Natural killer cell (primary cell): ENCODE results near the gene SLC25A33. TPM values are rescaled to one million over a fixed set of nuclear protein-coding genes. Genes with fewer than 3 reads are reported as not detected.

Experiments used
- ATAC-seq, 3 donors: fragments of 150-1000 bp in 2 of 3; fragments of 200-7000 bp in 1 of 3; cut with Tn5 transposase; 1 replicate in 1 of 3; 2 replicates in 2 of 3; pipeline ENCODE4 v1.10.0; 2021; ENCODE audit warnings: mild to moderate bottlenecking in 2 of 3, moderate library complexity in 2 of 3
- DNase-seq, 2 donors: peaks; one replicate each; pipeline versions ENCODE4 v3.0.0 to v3.0.0-alpha.2; 2013 to 2021; ENCODE audit warnings: mixed read lengths in 1 of 2
- H3K27ac ChIP-seq: one replicate; pipeline ENCODE4 v1.5.1; 2013; ENCODE audit warnings: mild to moderate bottlenecking, low read length
- H3K27me3 ChIP-seq: one replicate; pipeline ENCODE4 v1.6.1; 2013; ENCODE audit warnings: low read length; ENCODE audit not compliant: control insufficient read depth, insufficient read depth
- H3K36me3 ChIP-seq: one replicate; pipeline ENCODE4 v1.6.1; 2013; ENCODE audit warnings: low read length; ENCODE audit not compliant: control insufficient read depth, insufficient read depth
- H3K4me1 ChIP-seq: one replicate; pipeline ENCODE4 v1.6.1; 2013; ENCODE audit warnings: low read length; ENCODE audit not compliant: control insufficient read depth, insufficient read depth
- H3K4me3 ChIP-seq: one replicate; pipeline ENCODE4 v1.5.1; 2013; ENCODE audit warnings: low read length
- H3K9me3 ChIP-seq: one replicate; pipeline ENCODE4 v1.6.1; 2013; ENCODE audit warnings: low read length; ENCODE audit not compliant: control insufficient read depth, insufficient read depth
- H3K27ac Mint-ChIP-seq, 2 donors: one replicate each; pipeline ENCODE4 v1.8.0; 2022; ENCODE audit warnings: mild to moderate bottlenecking in 2 of 2, mixed read lengths in 2 of 2, moderate library complexity in 1 of 2
- H3K27me3 Mint-ChIP-seq, 2 donors: one replicate each; pipeline ENCODE4 v1.8.0; 2022; ENCODE audit warnings: low read depth in 2 of 2, mixed read lengths in 2 of 2
- H3K36me3 Mint-ChIP-seq: one replicate; pipeline ENCODE4 v1.8.0; 2022; ENCODE audit warnings: mixed read lengths
- H3K4me1 Mint-ChIP-seq, 2 donors: one replicate each; pipeline ENCODE4 v1.8.0; 2022; ENCODE audit warnings: mixed read lengths in 2 of 2
- H3K4me3 Mint-ChIP-seq: one replicate; pipeline ENCODE4 v1.8.0; 2022; ENCODE audit warnings: mild to moderate bottlenecking, moderate library complexity, mixed read lengths
- H3K9me3 Mint-ChIP-seq, 2 donors: one replicate each; pipeline ENCODE4 v1.8.0; 2022; ENCODE audit warnings: mixed read lengths in 2 of 2
- WGBS: methylation state at CpG from one replicate; pipeline ENCODE4 v1.1.7; 2013; ENCODE audit warnings: missing lambda C conversion rate; ENCODE audit not compliant: insufficient coverage; 5-methylcytosine and 5-hydroxymethylcytosine counted together
- intact Hi-C: fragments of 100-400 bp; cut with micrococcal nuclease; formaldehyde crosslinking; loops from one replicate; pipeline ENCODE4 v1.14.2; 2022
- total RNA-seq, 4 donors: library from RNA; stranded (reverse); fragments of 120-200 nt in 1 of 4; gene quantifications; one replicate each; pipeline versions ENCODE4 v1.2.3 to v1.2.4, GENCODE V29; 2013 to 2022
- TF ChIP-seq, protein P1 (sequence below): fragments of 200-600 bp; IDR thresholded peaks from one replicate; pipeline ENCODE4 v1.8.0; 2022; ENCODE audit warnings: antibody characterized with exemption

SLC25A33 gene
- total RNA-seq, 3 donors from 2014 or later (not counting 1 experiment from before 2014, with no cell fraction given), result 7.0 to 9.0 (median 7.6) TPM

DNA sequence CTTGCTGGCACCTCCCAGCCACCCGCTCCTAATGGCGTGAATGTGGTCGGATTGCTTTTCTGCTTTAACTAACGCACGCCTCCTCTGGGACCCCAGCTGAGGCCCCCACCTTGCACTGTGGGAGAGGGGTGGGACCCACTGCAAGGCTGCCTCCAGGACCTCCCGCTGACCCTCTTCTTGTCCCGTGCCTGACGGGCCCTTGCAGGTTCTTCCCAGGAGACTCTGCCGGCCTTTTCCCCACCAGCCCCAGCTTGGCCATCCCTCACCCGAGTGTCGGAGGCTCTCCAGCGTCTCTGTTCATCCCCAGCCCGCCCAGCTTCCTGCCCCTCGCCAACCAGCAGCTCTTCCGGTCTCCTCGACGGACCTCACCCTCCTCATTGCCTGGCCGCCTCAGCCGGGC is 68.1 kb downstream of the SLC25A33 start:
- intact Hi-C loops, result no loop called here
- Mint-ChIP-seq H3K9me3 (no peaks in the 10 kb centered on the region), H3K36me3 (no peaks in the 10 kb centered on the region)

DNA sequence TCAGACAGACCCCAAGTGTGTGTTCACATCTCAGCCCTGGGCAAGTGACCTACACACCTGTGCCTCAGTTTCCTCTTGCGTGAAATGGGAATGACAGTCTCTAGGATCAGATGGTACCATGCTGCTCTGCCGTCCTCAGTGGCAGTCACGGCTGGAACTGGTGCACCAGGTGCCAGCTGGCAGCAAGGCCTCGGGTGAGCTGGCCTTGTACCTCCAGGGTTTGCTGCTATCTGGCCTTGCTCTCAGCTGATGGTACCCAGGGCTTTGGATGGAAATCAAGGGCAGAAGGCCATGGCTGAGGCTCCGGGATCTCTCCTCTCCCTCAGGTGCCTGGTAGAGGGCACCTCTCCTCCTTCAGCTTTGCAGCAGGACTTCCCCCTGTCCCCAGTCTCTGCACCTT is 70.7 kb downstream of the SLC25A33 start:
- intact Hi-C loops, result no loop called here
- ATAC-seq (no peak), DNase-seq (no peak)
- Histone ChIP-seq H3K4me3 (no peak overlapping the region), H3K27ac (no peak overlapping the region), H3K9me3 (no peaks in the 10 kb centered on the region), H3K4me1 (no peaks in the 10 kb centered on the region), H3K36me3 (peaks cover 7% of the 10 kb centered on the region), H3K27me3 (no peaks in the 10 kb centered on the region)
- Mint-ChIP-seq H3K4me3 (no peak overlapping the region), H3K36me3 (no peaks in the 10 kb centered on the region), H3K9me3 (no peaks in the 10 kb centered on the region), H3K27ac (no peak overlapping the region), H3K4me1 (no peaks in the 10 kb centered on the region), H3K27me3 (no peaks in the 10 kb centered on the region)
- TF ChIP-seq, protein P1, sequence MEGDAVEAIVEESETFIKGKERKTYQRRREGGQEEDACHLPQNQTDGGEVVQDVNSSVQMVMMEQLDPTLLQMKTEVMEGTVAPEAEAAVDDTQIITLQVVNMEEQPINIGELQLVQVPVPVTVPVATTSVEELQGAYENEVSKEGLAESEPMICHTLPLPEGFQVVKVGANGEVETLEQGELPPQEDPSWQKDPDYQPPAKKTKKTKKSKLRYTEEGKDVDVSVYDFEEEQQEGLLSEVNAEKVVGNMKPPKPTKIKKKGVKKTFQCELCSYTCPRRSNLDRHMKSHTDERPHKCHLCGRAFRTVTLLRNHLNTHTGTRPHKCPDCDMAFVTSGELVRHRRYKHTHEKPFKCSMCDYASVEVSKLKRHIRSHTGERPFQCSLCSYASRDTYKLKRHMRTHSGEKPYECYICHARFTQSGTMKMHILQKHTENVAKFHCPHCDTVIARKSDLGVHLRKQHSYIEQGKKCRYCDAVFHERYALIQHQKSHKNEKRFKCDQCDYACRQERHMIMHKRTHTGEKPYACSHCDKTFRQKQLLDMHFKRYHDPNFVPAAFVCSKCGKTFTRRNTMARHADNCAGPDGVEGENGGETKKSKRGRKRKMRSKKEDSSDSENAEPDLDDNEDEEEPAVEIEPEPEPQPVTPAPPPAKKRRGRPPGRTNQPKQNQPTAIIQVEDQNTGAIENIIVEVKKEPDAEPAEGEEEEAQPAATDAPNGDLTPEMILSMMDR, result no peak
- 96% methylated on average over 5 of the region's 5 CpGs for WGBS

More for the DNA sequence above, 68.1 kb downstream of the SLC25A33 start:
- 95% methylated on average over 19 of the region's 19 CpGs for WGBS
- DNase-seq (no peak), ATAC-seq (no peak)
- no peak overlapping the region for H3K4me3 ChIP-seq
- no peak overlapping the region for H3K27ac ChIP-seq
- H3K9me3 ChIP-seq, result no peaks in the 10 kb centered on the region
- peaks cover 9% of the 10 kb centered on the region for H3K36me3 ChIP-seq
- no peak overlapping the region for H3K27ac Mint-ChIP-seq
- H3K4me1 Mint-ChIP-seq, result no peaks in the 10 kb centered on the region
- no peak overlapping the region for H3K4me3 Mint-ChIP-seq
- H3K27me3 ChIP-seq, result no peaks in the 10 kb centered on the region
- no peaks in the 10 kb centered on the region for H3K27me3 Mint-ChIP-seq
- TF ChIP-seq, protein P1, result no peak
- H3K4me1 ChIP-seq, result no peaks in the 10 kb centered on the region

DNA sequence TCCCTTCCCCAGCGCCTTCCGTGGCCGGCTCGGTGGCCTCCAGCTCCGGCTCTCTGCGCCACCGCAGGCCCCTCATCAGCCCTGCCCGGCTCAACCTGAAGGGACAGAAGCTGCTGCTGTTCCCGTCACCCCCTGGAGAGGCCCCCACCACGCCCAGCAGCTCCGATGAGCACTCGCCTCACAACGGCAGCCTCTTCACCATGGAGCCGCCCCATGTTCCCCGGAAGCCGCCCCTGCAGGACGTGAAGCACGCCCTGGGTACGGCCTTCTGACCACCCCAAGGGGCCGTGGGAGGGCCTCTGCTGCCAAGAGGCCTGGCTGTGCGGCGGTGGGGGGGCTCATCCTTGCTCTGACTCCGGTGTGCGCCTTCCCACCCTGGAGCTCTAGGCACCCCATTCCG is 71.3 kb downstream of the SLC25A33 start:
- intact Hi-C loops, result no loop called here
- no peak overlapping the region for H3K27ac ChIP-seq
- DNase-seq, result no peak
- no peaks in the 10 kb centered on the region for H3K27me3 ChIP-seq
- ATAC-seq, result no peak
- H3K4me1 ChIP-seq, result peaks cover 4% of the 10 kb centered on the region
- H3K4me3 ChIP-seq, result no peak overlapping the region
- no peaks in the 10 kb centered on the region for H3K4me1 Mint-ChIP-seq
- H3K27me3 Mint-ChIP-seq, result no peaks in the 10 kb centered on the region
- TF ChIP-seq, protein P1, result no peak
- no peak overlapping the region for H3K27ac Mint-ChIP-seq
- no peaks in the 10 kb centered on the region for H3K9me3 ChIP-seq
- 95% methylated on average over 25 of the region's 25 CpGs for WGBS
- peaks cover 7% of the 10 kb centered on the region for H3K36me3 ChIP-seq
- no peaks in the 10 kb centered on the region for H3K36me3 Mint-ChIP-seq
- no peak overlapping the region for H3K4me3 Mint-ChIP-seq
- no peaks in the 10 kb centered on the region for H3K9me3 Mint-ChIP-seq

DNA sequence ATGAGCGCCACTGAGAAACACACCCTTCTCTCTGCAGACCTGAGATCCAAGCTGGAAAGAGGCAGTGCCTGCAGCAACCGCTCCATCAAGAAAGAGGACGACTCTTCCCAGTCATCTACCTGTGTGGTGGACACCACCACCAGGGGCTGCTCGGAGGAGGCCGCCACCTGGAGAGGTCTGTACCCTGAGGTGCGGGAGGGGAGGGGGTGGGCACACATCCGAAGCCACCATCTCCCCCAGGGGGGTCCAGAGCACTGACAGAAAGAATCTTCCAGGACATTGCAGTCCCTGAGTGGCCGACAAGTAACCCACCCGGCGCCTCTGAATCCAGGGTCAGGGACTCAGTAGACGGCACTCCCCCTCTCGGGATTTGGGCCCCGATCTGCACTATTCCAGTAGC is 72.5 kb downstream of the SLC25A33 start:
- intact Hi-C loops, result no loop called here
- TF ChIP-seq, protein P1, result no peak
- no peaks in the 10 kb centered on the region for H3K36me3 Mint-ChIP-seq
- no peak overlapping the region for H3K4me3 Mint-ChIP-seq
- no peak overlapping the region for H3K27ac Mint-ChIP-seq
- no peaks in the 10 kb centered on the region for H3K9me3 ChIP-seq
- no peaks in the 10 kb centered on the region for H3K9me3 Mint-ChIP-seq
- 92% methylated on average over 13 of the region's 13 CpGs for WGBS
- DNase-seq (no peak), ATAC-seq (no peak)
- no peak overlapping the region for H3K4me3 ChIP-seq
- no peaks in the 10 kb centered on the region for H3K27me3 Mint-ChIP-seq
- H3K4me1 ChIP-seq, result peaks cover 7% of the 10 kb centered on the region
- no peaks in the 10 kb centered on the region for H3K27me3 ChIP-seq
- H3K36me3 ChIP-seq, result peaks cover 7% of the 10 kb centered on the region
- no peak overlapping the region for H3K27ac ChIP-seq
- no peaks in the 10 kb centered on the region for H3K4me1 Mint-ChIP-seq
